ENCODE data around the gene MAP3K14.

DNA sequence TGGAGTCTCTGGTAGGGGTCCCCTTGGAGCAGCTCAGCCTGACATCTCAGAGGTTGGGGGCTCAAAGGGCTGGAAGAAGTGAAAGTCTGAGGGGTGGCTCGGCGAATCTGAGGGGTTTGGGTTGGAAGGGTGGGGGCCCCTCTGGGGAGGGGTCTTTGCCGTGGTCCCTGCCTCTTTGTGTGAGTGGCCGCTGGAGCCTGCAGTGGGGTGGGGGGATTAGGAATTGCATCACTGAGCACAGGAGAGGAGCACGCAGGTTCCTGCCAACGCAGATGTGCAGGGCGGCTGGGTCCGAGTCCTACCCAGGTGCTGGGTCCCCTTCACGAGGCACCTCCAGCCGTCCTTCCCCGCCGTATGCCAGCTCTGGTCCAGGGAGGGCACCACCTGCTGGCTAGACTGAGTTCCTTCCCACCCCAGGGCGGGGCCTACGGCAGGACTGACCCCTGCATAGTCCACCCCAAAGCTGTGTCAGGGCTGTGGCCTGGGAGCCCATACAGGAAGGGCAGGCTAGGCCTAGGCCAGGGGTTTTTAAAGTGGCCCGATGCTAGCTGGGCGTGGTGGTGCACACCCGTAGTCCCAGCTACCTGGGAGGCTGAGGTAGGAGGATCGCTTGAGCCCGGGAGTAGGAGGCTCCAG lies 85.2 kb downstream of the MAP3K14 start:
- TF ChIP-seq, protein P1, sequence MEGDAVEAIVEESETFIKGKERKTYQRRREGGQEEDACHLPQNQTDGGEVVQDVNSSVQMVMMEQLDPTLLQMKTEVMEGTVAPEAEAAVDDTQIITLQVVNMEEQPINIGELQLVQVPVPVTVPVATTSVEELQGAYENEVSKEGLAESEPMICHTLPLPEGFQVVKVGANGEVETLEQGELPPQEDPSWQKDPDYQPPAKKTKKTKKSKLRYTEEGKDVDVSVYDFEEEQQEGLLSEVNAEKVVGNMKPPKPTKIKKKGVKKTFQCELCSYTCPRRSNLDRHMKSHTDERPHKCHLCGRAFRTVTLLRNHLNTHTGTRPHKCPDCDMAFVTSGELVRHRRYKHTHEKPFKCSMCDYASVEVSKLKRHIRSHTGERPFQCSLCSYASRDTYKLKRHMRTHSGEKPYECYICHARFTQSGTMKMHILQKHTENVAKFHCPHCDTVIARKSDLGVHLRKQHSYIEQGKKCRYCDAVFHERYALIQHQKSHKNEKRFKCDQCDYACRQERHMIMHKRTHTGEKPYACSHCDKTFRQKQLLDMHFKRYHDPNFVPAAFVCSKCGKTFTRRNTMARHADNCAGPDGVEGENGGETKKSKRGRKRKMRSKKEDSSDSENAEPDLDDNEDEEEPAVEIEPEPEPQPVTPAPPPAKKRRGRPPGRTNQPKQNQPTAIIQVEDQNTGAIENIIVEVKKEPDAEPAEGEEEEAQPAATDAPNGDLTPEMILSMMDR (IDR thresholded peaks at IDR 0.05; ENCODE audit: low read length): peak; percentile 44
- no peak for TF ChIP-seq EZH2 (optimal IDR thresholded peaks at IDR 0.05; ENCODE audit: low read depth, low read length)

Data from MM.1S (cell line).